GM06990 (cell line): ENCODE data around the gene CALR3.
"Not testable (repeated sequence)": the region's sequence is repeated elsewhere in the genome, so short reads cannot be mapped to it uniquely, and the experiment has no call there.

Experiments used
- DNase-seq: peaks from one replicate; pipeline ENCODE4 v3.0.0-alpha.2; 2011; ENCODE audit not compliant: insufficient read length; ENCODE audit errors: extremely low read depth
- H3K27me3 ChIP-seq: replicated peaks from 2 replicates; pipeline ENCODE4 v1.6.0; 2011; ENCODE audit warnings: low read length; ENCODE audit not compliant: control insufficient read depth, insufficient read depth
- H3K36me3 ChIP-seq: 2 replicates; pipeline ENCODE4 v1.5.1; 2011; ENCODE audit warnings: low read length; ENCODE audit not compliant: control insufficient read depth, insufficient read depth
- H3K4me3 ChIP-seq: replicated peaks from 2 replicates; pipeline ENCODE4 v1.5.1; 2011; ENCODE audit warnings: low read depth, mild to moderate bottlenecking, control low read depth, low read length
- CTCF ChIP-seq: IDR thresholded peaks from 2 replicates; pipeline ENCODE4 v1.5.1; 2011; ENCODE audit warnings: low read length, control low read depth, mild to moderate bottlenecking, inconsistent platforms; ENCODE audit not compliant: insufficient read depth, poor library complexity, severe bottlenecking

Gene CALR3

GRCh38 chr19:16495982-16496612, at the start of gene CALR3, which contains the start of gene C19orf44:
Gene CALR3 (minus strand): TSS chr19:16496167. CDS start chr19:16496129, 38 bp downstream.
Gene C19orf44 (plus strand): TSS chr19:16496394. CDS start chr19:16500793, 4,399 bp downstream.
- Histone ChIP-seq H3K4me3 (peak within 1 kb of the TSS; percentile 97), H3K27me3 (no peaks in the 10 kb centered on the region; the same call in 1 of the 2 replicates), H3K36me3 (no peaks in the 10 kb centered on the region)
- no peak for TF ChIP-seq CTCF
- peak; percentile 99 for DNase-seq

GRCh38 chr19:16544473-16545231, 48.7 kb upstream of the CALR3 start:
- H3K27me3 ChIP-seq, result no peaks in the 10 kb centered on the region
- DNase-seq, result no peak
- H3K36me3 ChIP-seq, result peaks cover 3% of the 10 kb centered on the region
- peak overlapping the region; percentile 17 for H3K4me3 ChIP-seq
- TF ChIP-seq CTCF, result no peak

- H3K36me3 ChIP-seq, DNase-seq, H3K27me3 ChIP-seq: not testable (repeated sequence)
- H3K4me3 ChIP-seq, result peak overlapping the region; percentile 91
Measured at GRCh38 chr19:16543734-16544133, 47.8 kb upstream of the CALR3 start.

- H3K4me3 ChIP-seq, result peak overlapping the region; percentile 91
- DNase-seq, result no peak
- H3K27me3 ChIP-seq, result no peaks in the 10 kb centered on the region
- TF ChIP-seq CTCF, result no peak
- peaks cover 11% of the 10 kb centered on the region for H3K36me3 ChIP-seq
Measured at GRCh38 chr19:16542910-16543472, 47.0 kb upstream of the CALR3 start.

GRCh38 chr19:16542045-16542909, 46.3 kb upstream of the CALR3 start, which contains the start of gene CHERP:
Gene CHERP (minus strand): TSS chr19:16542437. CDS start chr19:16542378, 59 bp downstream.
- DNase-seq, result peak; percentile 96
- TF ChIP-seq CTCF, result no peak
- Histone ChIP-seq H3K4me3 (peak within 1 kb of the TSS; percentile 91), H3K27me3 (no peaks in the 10 kb centered on the region), H3K36me3 (peaks cover 15% of the 10 kb centered on the region)
